Measurements from ENCODE around the gene PDE10A.
"Not testable (repeated sequence)": the region's sequence is repeated elsewhere in the genome, so short reads cannot be mapped to it uniquely, and the experiment has no call there.

PDE10A gene

DNA sequence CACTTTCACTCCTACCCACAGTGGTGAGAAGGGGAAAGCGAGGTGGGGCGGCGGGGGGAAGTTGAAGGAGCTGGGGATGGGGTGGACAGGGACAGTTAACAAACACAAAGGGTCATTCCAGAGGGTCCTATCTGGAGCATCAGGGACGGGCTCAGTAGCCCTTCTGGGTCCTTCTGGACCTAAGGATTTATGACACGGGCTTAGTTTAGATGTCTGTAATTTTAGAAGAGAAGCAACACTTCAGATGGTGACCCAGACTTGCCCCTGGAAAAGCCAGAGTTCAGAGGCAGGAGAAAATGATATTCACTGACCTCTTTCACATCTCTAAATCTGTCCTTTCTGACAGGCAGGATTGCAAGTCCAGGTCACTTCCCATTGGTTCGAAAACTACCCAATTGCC is 36.3 kb downstream of the PDE10A start:
- DNase-seq (ENCODE audit: low read depth, low spot score): no peak

DNA sequence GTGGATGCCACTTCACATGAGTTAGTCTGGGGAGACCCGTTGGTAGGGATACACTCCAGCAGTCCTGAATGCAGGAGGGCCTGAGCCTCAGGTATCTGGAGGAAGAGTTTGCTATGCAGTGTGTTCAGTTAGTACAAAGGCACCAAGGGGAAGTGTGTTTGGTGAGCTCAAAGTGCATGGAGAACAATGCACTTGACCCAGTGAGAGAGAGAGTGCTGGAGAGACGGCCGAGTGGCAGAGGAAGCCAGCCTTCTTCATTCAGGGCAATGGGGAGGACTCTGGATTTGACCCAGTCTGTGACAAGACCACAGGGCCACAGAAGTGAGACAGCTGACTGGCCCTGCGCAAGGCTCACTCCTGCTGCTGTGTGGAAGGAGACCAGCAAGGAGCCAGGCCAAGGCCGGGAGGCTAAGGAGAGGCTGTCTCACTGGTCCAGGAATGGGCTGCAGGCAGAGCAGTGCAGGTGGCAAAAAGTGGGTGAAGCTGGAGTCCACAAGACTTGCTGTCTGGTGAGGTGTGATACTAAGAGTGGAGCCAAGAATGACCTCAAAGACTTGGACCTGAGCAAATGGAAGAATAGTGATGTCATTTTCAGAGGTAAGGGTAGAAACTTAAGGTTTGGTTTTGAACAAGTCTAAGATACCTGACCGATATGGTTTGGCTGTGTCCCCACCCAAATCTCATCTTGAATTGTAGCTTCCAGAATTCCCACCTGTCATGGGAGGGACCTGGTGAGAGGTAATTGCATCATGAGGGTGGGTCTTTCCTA is 38.0 kb downstream of the PDE10A start:
- no peak for DNase-seq (ENCODE audit: low read depth, low spot score)

DNA sequence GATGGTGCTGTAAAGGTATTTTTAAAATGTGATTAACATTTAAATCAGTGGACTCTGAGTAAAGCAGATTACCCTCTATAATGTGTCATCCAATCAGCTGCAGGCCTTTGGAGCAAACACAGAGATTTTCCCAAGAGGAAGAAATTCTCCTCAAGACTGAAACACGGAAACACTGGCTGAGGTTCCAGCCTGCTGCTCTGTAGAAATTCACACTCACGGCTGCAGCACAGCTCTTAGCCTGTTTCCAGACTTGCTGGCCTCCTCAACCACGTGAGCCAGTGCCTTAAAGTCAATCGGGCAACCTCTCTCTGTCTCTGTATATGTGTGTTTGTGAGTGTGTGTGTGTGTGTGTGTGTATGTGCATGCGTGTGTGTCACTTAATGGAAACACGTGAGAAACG is 41.1 kb downstream of the PDE10A start:
- DNase-seq (ENCODE audit: low read depth, low spot score): no peak

DNA sequence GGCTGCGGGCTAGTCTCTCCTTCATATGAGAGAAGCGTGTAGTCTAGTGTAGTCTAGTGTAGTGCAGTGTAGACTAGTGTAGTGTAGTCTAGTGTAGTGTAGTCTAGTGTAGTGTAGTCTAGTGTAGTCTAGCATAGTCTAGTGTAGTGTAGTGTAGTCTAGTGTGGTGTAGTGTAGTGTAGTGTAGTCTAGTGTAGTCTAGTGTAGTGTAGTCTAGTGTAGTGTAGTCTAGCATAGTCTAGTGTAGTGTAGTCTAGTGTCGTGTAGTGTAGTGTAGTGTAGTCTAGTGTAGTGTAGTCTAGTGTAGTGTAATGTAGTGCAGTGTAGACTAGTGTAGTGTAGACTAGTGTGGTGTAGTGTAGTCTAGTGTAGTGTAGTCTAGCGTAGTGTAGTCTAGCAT is 44.1 kb downstream of the PDE10A start:
- not testable (repeated sequence) for DNase-seq (ENCODE audit: low read depth, low spot score)

DNA sequence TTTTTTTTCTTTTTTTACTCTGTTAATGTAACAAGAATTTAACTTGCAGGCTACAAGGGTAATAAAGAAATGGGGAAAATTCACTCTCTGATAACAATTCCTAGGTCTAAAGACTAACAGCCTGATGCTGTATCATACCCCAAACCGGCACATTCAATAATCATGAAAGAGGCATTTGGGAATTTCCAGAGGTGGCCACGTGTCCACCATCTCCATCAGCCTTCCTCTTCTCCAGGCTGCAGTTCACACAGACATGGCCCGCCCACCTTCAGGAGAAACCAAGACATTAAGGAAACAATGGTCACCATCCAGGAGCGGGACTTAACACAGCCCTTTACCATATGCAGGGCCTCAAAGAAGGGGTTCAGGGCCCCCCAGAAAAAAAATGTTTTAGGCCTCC is 44.8 kb downstream of the PDE10A start:
- DNase-seq (ENCODE audit: low read depth, low spot score): no peak

GRCh38 chr6:165617528-165617927 is 45.5 kb downstream of the PDE10A start:
- no peak for DNase-seq (ENCODE audit: low read depth, low spot score)

GRCh38 chr6:165616116-165616515 is 46.9 kb downstream of the PDE10A start:
- DNase-seq (ENCODE audit: low read depth, low spot score): no peak

DNA sequence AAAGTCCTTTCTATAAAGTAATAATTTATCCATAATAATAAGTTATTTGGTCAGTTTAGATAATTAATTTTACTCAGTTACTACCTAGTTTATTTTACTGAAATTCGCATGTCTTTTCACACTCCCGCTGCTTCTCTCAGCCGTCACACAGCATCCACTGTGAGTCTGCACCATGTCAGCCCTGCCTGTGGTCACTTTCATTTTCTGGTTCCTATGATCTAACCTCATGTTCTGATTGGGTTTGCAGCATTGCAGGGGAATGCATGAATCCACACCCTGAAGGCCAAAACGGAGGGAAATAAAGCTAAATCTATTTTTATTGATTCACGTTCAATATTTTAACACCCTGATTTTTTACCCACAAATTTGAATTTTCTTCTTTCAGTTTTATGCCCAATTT is 47.4 kb downstream of the PDE10A start:
- no peak for DNase-seq (ENCODE audit: low read depth, low spot score)

DNA sequence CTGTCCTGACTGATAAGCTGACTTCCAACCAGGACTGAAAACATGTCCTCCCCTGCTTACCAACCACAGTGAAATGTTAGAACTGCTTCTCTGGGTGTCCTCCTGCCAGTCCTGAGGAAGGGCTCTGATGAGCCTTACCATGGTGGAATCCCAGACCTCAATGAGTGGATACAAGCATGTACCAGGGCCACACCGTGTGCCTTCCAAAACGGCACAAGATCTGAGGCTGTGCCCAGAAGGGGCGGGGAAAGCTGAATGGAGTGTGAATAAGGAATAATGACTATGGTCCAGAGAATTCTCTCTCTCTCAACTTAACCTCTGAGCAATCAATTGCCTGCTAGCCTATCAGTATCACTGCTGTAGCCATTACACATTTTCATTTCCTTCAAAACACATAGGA is 51.7 kb downstream of the PDE10A start:
- no peak for DNase-seq (ENCODE audit: low read depth, low spot score)

DNA sequence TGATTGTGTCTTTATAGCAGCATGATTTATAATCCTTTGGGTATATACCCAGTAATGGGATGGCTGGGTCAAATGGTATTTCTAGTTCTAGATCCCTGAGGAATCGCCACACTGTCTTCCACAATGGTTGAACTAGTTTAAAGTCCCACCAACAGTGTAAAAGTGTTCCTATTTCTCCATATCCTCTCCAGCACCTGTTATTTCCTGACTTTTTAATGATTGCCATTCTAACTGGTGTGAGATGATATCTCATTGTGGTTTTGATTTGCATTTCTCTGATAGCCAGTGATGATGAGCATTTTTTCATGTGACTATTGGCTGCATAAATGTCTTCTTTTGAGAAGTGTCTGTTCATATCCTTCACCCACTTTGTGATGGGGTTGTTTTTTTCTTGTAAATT is 54.5 kb downstream of the PDE10A start:
- DNase-seq (ENCODE audit: low read depth, low spot score): not testable (repeated sequence)

- DNase-seq (ENCODE audit: low read depth, low spot score): no peak
Measured at GRCh38 chr6:165606740-165607008, 56.4 kb downstream of the PDE10A start.

DNA sequence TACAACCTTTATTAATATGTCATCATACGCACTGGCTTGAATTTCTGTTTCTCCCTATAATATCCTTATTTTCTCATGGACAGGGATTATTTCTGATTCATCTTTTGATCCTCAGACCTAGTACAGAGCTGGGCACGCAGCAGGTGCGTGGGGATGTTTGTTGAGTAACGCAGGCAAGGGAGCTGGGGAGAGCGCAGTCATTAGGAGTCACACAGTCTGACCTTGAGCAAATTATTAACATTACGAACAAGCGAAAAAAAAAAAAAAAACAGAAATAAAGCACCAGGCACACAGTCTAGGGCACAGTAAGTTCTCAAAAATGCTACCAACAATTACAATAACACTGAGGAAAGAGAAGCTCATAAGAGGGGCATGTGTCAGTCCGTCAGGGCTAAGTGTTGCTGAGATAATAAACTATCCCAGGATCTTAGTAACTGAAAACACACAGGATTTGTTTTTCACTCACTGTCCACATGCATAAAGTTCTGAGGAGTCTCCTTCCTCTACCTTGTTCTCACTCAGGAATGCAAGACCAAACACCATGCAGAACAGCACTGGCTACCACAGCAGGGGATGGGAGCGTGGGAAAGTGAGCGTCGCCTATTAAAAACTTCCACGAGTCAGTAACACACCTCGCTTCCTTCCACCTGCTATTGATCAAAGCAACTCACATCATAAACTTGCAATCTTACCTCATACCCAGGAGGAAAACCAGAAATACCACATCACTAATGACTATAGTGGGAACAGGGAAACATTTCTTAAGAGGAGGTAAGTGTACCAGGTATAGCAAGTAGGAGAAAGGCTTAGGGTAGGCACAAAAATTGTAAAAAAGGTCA is 56.9 kb downstream of the PDE10A start:
- DNase-seq (ENCODE audit: low read depth, low spot score): no peak

- no peak for DNase-seq (ENCODE audit: low read depth, low spot score)
Measured at GRCh38 chr6:165605182-165605875, 57.7 kb downstream of the PDE10A start.

DNA sequence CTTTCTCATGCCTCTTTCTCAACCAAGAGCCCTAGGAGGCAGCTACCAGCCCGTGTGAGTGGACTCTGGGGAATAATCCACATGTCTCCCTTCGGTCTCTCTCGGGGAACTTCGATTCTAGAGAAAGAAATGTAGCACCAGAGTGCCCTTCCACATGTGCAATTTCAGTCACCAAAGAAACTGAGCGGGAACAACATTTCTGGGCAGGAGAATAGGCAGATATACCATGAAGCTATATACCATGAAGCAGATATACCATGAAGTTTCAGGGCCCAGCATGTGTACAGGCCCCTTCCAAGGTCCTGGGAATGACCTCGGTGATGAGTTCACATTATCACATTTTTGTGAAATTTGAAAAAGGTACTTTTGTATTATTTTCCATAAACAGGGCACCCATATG is 60.8 kb downstream of the PDE10A start:
- no peak for DNase-seq (ENCODE audit: low read depth, low spot score)

- no peak for DNase-seq (ENCODE audit: low read depth, low spot score)
Measured at GRCh38 chr6:165600606-165601005, 62.4 kb downstream of the PDE10A start.

- no peak for DNase-seq (ENCODE audit: low read depth, low spot score)
Measured at GRCh38 chr6:165599596-165600487, 63.2 kb downstream of the PDE10A start.

- DNase-seq (ENCODE audit: low read depth, low spot score): no peak
Measured at GRCh38 chr6:165599121-165599520, 63.9 kb downstream of the PDE10A start.

GRCh38 chr6:165597821-165598220 is 65.2 kb downstream of the PDE10A start:
- no peak for DNase-seq (ENCODE audit: low read depth, low spot score)

DNA sequence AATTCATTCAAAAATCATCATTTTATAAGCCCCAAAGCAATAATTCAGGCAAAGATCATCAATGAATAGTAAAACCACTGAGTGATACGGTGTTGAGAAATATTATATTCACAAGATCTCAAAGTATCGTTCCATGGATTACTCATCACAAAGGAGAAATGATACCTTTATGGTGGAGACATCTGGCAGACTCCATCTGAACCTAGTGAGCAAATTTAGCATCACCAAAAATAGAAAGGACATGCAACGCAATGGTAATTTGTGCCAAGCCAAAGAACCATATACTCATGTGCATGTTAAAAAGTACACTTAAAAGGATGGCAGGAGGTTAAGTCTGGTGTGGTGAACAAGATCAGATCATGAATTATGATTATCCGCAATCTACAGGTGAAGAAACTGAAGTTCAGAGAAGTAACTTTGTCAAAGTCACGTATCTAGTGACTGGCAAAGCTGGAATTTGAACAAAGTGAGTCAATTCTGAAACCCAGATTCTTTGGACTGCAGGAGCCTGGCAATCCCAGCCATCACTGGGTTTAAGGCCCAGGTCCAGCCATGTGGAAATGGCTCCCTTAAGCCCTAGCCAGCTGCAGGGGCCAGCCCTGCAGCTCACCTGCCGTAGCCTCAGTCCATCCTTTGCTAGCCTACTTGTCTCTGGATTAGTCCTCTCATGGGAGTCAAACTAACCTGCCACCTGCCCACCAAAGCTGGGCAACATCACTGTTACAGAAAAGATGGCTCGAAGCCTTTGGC is 68.3 kb downstream of the PDE10A start:
- no peak for DNase-seq (ENCODE audit: low read depth, low spot score)

DNA sequence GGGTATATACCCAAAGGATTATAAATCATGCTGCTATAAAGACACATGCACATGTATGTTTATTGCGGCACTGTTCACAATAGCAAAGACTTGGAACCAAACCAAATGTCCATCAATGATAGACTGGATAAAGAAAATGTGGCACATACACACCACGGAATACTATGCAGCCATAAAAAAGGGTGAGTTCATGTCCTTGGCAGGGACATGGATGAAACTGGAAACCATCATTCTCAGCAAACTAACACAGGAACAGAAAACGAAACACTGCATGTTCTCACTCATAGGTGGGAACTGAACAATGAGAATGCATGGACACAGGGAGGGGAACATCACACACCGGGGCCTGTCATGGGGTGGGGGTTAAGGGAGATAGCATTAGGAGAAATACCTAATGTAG is 70.1 kb downstream of the PDE10A start:
- not testable (repeated sequence) for DNase-seq (ENCODE audit: low read depth, low spot score)

DNA sequence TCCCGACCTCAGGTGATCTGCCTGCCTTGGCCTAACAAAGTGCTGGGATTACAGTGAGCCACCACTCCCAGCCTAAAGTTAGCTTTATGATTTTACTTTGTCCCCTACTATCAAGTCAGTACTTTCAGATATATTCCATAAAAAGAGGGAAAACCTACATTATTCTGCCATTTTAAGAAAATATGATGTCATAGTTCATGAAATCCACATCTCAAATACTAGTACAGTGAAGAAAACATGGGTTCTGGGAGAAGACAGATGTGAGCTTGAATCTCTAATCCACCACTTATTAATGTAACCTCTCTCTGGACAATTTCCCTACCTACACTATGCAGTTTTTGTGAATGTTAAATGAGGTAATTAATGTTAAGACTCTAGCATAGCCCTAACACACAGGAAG is 74.5 kb downstream of the PDE10A start:
- DNase-seq (ENCODE audit: low read depth, low spot score): no peak
